Endothelial cell of coronary artery (primary cell): ENCODE results near the gene MS4A10. TPM values are rescaled to one million over a fixed set of nuclear protein-coding genes. Genes with fewer than 3 reads are reported as not detected.

Experiments
- total RNA-seq: library from RNA; depleted of rRNA; stranded (reverse); fragments of >200 nt; gene quantifications from 2 replicates; pipeline ENCODE4 v1.2.3, GENCODE V29; 2014

The MS4A10 gene
- not detected in 2 replicates for total RNA-seq

GRCh38 chr11:60785136-60785535, at the start of gene MS4A10:
Gene MS4A10 (plus strand): TSS chr11:60785333. CDS start chr11:60790336, 5,003 bp downstream.

GRCh38 chr11:60756307-60757032, 28.7 kb upstream of the MS4A10 start, which contains the start of gene MS4A15:
Gene MS4A15 (plus strand): TSS chr11:60756867. CDS start chr11:60763734, 6,867 bp downstream.

GRCh38 chr11:60841797-60842667, 56.9 kb downstream of the MS4A10 start, which contains the start of gene CCDC86:
Gene CCDC86 (plus strand): TSS chr11:60842113. CDS start chr11:60842125, 12 bp downstream.

Other genes with a start within 250 kb of the MS4A10 start
- not detected in 2 replicates for gene MS4A8, start 85.7 kb upstream of the MS4A10 start, total RNA-seq
- gene MS4A18, start 60.6 kb upstream of the MS4A10 start, total RNA-seq: not detected in 2 replicates
- gene MS4A15, start 28.5 kb upstream of the MS4A10 start, total RNA-seq: not detected in 2 replicates
- gene CCDC86, start 56.8 kb downstream of the MS4A10 start, total RNA-seq: 13.9 and 16.2 TPM in 2 replicates
- gene PTGDR2, start 70.6 kb downstream of the MS4A10 start, total RNA-seq: under 0.01 TPM in 1 of 2 replicates, not detected in the other
- gene ZP1, start 82.2 kb downstream of the MS4A10 start, total RNA-seq: not detected in 2 replicates
- gene PRPF19, start 121.3 kb downstream of the MS4A10 start, total RNA-seq: 50.1 and 72.1 TPM in 2 replicates
- gene TMEM109, start 128.8 kb downstream of the MS4A10 start, total RNA-seq: 60.6 and 62.5 TPM in 2 replicates
- 74.9 and 87.1 TPM in 2 replicates for gene TMEM132A, start 139.1 kb downstream of the MS4A10 start, total RNA-seq
- gene SLC15A3, start 166.8 kb downstream of the MS4A10 start, total RNA-seq: 2.6 and 8.7 TPM in 2 replicates
- not detected in 2 replicates for gene CD6, start 186.3 kb downstream of the MS4A10 start, total RNA-seq